ENCODE data around the gene COL26A1.

The COL26A1 gene

GRCh38 chr7:101373812-101374614 is 11.3 kb downstream of the COL26A1 start:
- no peak for DNase-seq (ENCODE audit: low read depth)

- no peak for DNase-seq (ENCODE audit: low read depth)
Observed at GRCh38 chr7:101374990-101375389, 12.3 kb downstream of the COL26A1 start.

GRCh38 chr7:101376601-101377000 is 13.9 kb downstream of the COL26A1 start:
- no peak for DNase-seq (ENCODE audit: low read depth)

- no peak for DNase-seq (ENCODE audit: low read depth)
Observed at GRCh38 chr7:101377189-101377736, 14.6 kb downstream of the COL26A1 start.

- DNase-seq (ENCODE audit: low read depth) = no peak
Observed at GRCh38 chr7:101378751-101379174, 16.1 kb downstream of the COL26A1 start.

- DNase-seq (ENCODE audit: low read depth) = no peak
Observed at GRCh38 chr7:101379302-101379701, 16.6 kb downstream of the COL26A1 start.

- DNase-seq (ENCODE audit: low read depth) = no peak
Observed at GRCh38 chr7:101381549-101382111, 19.0 kb downstream of the COL26A1 start.

- DNase-seq (ENCODE audit: low read depth) = no peak
Observed at GRCh38 chr7:101382937-101383336, 20.3 kb downstream of the COL26A1 start.

- no peak for DNase-seq (ENCODE audit: low read depth)
Observed at GRCh38 chr7:101386177-101386557, 23.5 kb downstream of the COL26A1 start.

GRCh38 chr7:101386558-101387231 is 24.0 kb downstream of the COL26A1 start:
- DNase-seq (ENCODE audit: low read depth) = no peak

GRCh38 chr7:101390901-101391301 is 28.2 kb downstream of the COL26A1 start:
- no peak for DNase-seq (ENCODE audit: low read depth)

GRCh38 chr7:101391991-101392390 is 29.3 kb downstream of the COL26A1 start:
- no peak for DNase-seq (ENCODE audit: low read depth)

- DNase-seq (ENCODE audit: low read depth) = no peak
Observed at GRCh38 chr7:101393865-101394264, 31.2 kb downstream of the COL26A1 start.

GRCh38 chr7:101395376-101395775 is 32.7 kb downstream of the COL26A1 start:
- DNase-seq (ENCODE audit: low read depth) = no peak

- DNase-seq (ENCODE audit: low read depth) = no peak
Observed at GRCh38 chr7:101397243-101397642, 34.6 kb downstream of the COL26A1 start.

GRCh38 chr7:101397770-101398324 is 35.2 kb downstream of the COL26A1 start:
- DNase-seq (ENCODE audit: low read depth) = no peak

GRCh38 chr7:101398396-101399289 is 36.0 kb downstream of the COL26A1 start:
- no peak for DNase-seq (ENCODE audit: low read depth)

GRCh38 chr7:101399759-101400158 is 37.1 kb downstream of the COL26A1 start:
- DNase-seq (ENCODE audit: low read depth) = no peak

- no peak for DNase-seq (ENCODE audit: low read depth)
Observed at GRCh38 chr7:101400751-101401150, 38.1 kb downstream of the COL26A1 start.

GRCh38 chr7:101401390-101402080 is 38.9 kb downstream of the COL26A1 start:
- no peak for DNase-seq (ENCODE audit: low read depth)
